Measurements from ENCODE around the gene DCUN1D4. TPM values are rescaled to one million over a fixed set of nuclear protein-coding genes. Genes with fewer than 3 reads are reported as not detected.

The DCUN1D4 gene
- polyA plus RNA-seq, 4 donors = 49.1 to 70.1 (median 55.6) TPM

GRCh38 chr4:51853027-51853682 is 10.2 kb downstream of the DCUN1D4 start:
- no peak for DNase-seq (ENCODE audit: low read depth in 4 of 4, low spot score in 2 of 4)

- DNase-seq (ENCODE audit: low read depth in 4 of 4, low spot score in 2 of 4) = no peak
Measured at GRCh38 chr4:51855270-51855669, 12.3 kb downstream of the DCUN1D4 start.

- no peak for DNase-seq (ENCODE audit: low read depth in 4 of 4, low spot score in 2 of 4)
Measured at GRCh38 chr4:51855751-51856150, 12.8 kb downstream of the DCUN1D4 start.

GRCh38 chr4:51858605-51859202 is 15.8 kb downstream of the DCUN1D4 start:
- no peak for DNase-seq (ENCODE audit: low read depth in 4 of 4, low spot score in 2 of 4)

GRCh38 chr4:51859476-51860031 is 16.6 kb downstream of the DCUN1D4 start:
- no peak for DNase-seq (ENCODE audit: low read depth in 4 of 4, low spot score in 2 of 4)

GRCh38 chr4:51862199-51862598 is 19.2 kb downstream of the DCUN1D4 start:
- DNase-seq (ENCODE audit: low read depth in 4 of 4, low spot score in 2 of 4) = no peak

GRCh38 chr4:51862781-51863180 is 19.8 kb downstream of the DCUN1D4 start:
- DNase-seq (ENCODE audit: low read depth in 4 of 4, low spot score in 2 of 4) = no peak

- no peak for DNase-seq (ENCODE audit: low read depth in 4 of 4, low spot score in 2 of 4)
Measured at GRCh38 chr4:51865717-51866116, 22.8 kb downstream of the DCUN1D4 start.

- no peak for DNase-seq (ENCODE audit: low read depth in 4 of 4, low spot score in 2 of 4)
Measured at GRCh38 chr4:51866835-51867234, 23.9 kb downstream of the DCUN1D4 start.

GRCh38 chr4:51867689-51868448 is 24.9 kb downstream of the DCUN1D4 start:
- no peak for DNase-seq (ENCODE audit: low read depth in 4 of 4, low spot score in 2 of 4)

GRCh38 chr4:51868449-51868847 is 25.5 kb downstream of the DCUN1D4 start:
- no peak for DNase-seq (ENCODE audit: low read depth in 4 of 4, low spot score in 2 of 4)

- no peak for DNase-seq (ENCODE audit: low read depth in 4 of 4, low spot score in 2 of 4)
Measured at GRCh38 chr4:51870441-51871188, 27.7 kb downstream of the DCUN1D4 start.

GRCh38 chr4:51872283-51872997 is 29.5 kb downstream of the DCUN1D4 start:
- DNase-seq (ENCODE audit: low read depth in 4 of 4, low spot score in 2 of 4) = no peak

GRCh38 chr4:51874551-51874950 is 31.6 kb downstream of the DCUN1D4 start:
- DNase-seq (ENCODE audit: low read depth in 4 of 4, low spot score in 2 of 4) = no peak

- DNase-seq (ENCODE audit: low read depth in 4 of 4, low spot score in 2 of 4) = no peak
Measured at GRCh38 chr4:51878431-51878830, 35.5 kb downstream of the DCUN1D4 start.

- DNase-seq (ENCODE audit: low read depth in 4 of 4, low spot score in 2 of 4) = no peak
Measured at GRCh38 chr4:51880016-51880915, 37.3 kb downstream of the DCUN1D4 start.

- DNase-seq (ENCODE audit: low read depth in 4 of 4, low spot score in 2 of 4) = no peak
Measured at GRCh38 chr4:51884055-51884454, 41.1 kb downstream of the DCUN1D4 start.

GRCh38 chr4:51884606-51885005 is 41.7 kb downstream of the DCUN1D4 start:
- no peak for DNase-seq (ENCODE audit: low read depth in 4 of 4, low spot score in 2 of 4)

- DNase-seq (ENCODE audit: low read depth in 4 of 4, low spot score in 2 of 4) = no peak
Measured at GRCh38 chr4:51885363-51885762, 42.4 kb downstream of the DCUN1D4 start.
